Activated CD8-positive, alpha-beta T cell treated with anti-CD3 and anti-CD28 coated beads, Interleukin-2, amount 10 ng/mL, durations not matched to agents 7 days and 5 days (primary cell): Measurements from ENCODE around the gene SGSH. TPM values are rescaled to one million over a fixed set of nuclear protein-coding genes. Genes with fewer than 3 reads are reported as not detected.

Experiments
- ATAC-seq: fragments of 150-1000 bp; cut with Tn5 transposase; one replicate; pipeline ENCODE4 v1.10.0; 2021; ENCODE audit warnings: moderate library complexity
- CTCF ChIA-PET: fragments of 350-600 bp; sonication (Branson Sonifier 250); formaldehyde crosslinking; loops from one replicate; lab custom pipeline; 2021; ENCODE audit warnings: antibody characterized with exemption; lab: Charles Lee
- POLR2A ChIA-PET: fragments of 350-600 bp; sonication (Branson Sonifier 250); formaldehyde crosslinking; loops from one replicate; lab custom pipeline; 2021; ENCODE audit warnings: antibody characterized with exemption; lab: Charles Lee
- DNase-seq: peaks from one replicate; pipeline ENCODE4 v3.0.0-alpha.2; 2020
- H3K27ac Mint-ChIP-seq: one replicate; pipeline ENCODE4 v1.8.0; 2021; ENCODE audit warnings: mild to moderate bottlenecking, mixed read lengths
- H3K27me3 Mint-ChIP-seq: one replicate; pipeline ENCODE4 v1.8.0; 2021; ENCODE audit warnings: low read depth, mixed read lengths
- H3K36me3 Mint-ChIP-seq: one replicate; pipeline ENCODE4 v1.8.0; 2021; ENCODE audit warnings: low read depth, mixed read lengths
- H3K4me1 Mint-ChIP-seq: one replicate; pipeline ENCODE4 v1.8.0; 2021; ENCODE audit warnings: low read depth, mixed read lengths
- H3K4me3 Mint-ChIP-seq: one replicate; pipeline ENCODE4 v1.8.0; 2021; ENCODE audit warnings: mild to moderate bottlenecking, mixed read lengths
- H3K9me3 Mint-ChIP-seq: one replicate; pipeline ENCODE4 v1.8.0; 2022; ENCODE audit warnings: mixed read lengths; ENCODE audit not compliant: insufficient read depth
- total RNA-seq, 2 experiments: library from RNA; stranded (reverse); gene quantifications; one replicate each; pipeline ENCODE4 v1.2.3, GENCODE V29; 2021

The SGSH gene
- total RNA-seq, 2 experiments from 2014 or later = 6.9 to 8.2 TPM

- ATAC-seq = no peak
- H3K36me3 Mint-ChIP-seq = no peaks in the 10 kb centered on the region
- CTCF ChIA-PET = no interaction called here
- no peaks in the 10 kb centered on the region for H3K9me3 Mint-ChIP-seq
- no peak for DNase-seq
- no peak overlapping the region for H3K4me3 Mint-ChIP-seq
- POLR2A ChIA-PET = no interaction called here
- no peaks in the 10 kb centered on the region for H3K4me1 Mint-ChIP-seq
- no peaks in the 10 kb centered on the region for H3K27me3 Mint-ChIP-seq
- no peak overlapping the region for H3K27ac Mint-ChIP-seq
Measured at GRCh38 chr17:80243526-80244433, 23.6 kb upstream of the SGSH start.

GRCh38 chr17:80242505-80242904 lies 22.4 kb upstream of the SGSH start:
- POLR2A ChIA-PET = no interaction called here
- ATAC-seq = no peak

GRCh38 chr17:80237386-80237785 lies 17.3 kb upstream of the SGSH start:
- H3K4me3 Mint-ChIP-seq = no peak overlapping the region
- CTCF ChIA-PET = interaction anchor here (1.8 kb wide), 1 partner anchor 136 kb away, joined by 7 read pairs; the partner anchor contains the start of gene GAA
- peaks cover 9% of the 10 kb centered on the region for H3K9me3 Mint-ChIP-seq
- no peaks in the 10 kb centered on the region for H3K4me1 Mint-ChIP-seq
- H3K27me3 Mint-ChIP-seq = no peaks in the 10 kb centered on the region
- ATAC-seq (no peak), DNase-seq (no peak)
- H3K27ac Mint-ChIP-seq = no peak overlapping the region
- H3K36me3 Mint-ChIP-seq = peaks cover 11% of the 10 kb centered on the region
- POLR2A ChIA-PET = no interaction called here

More at GRCh38 chr17:80242505-80242904, 22.4 kb upstream of the SGSH start:
- no peak for DNase-seq
- Mint-ChIP-seq H3K9me3 (no peaks in the 10 kb centered on the region), H3K4me3 (no peak overlapping the region), H3K27me3 (no peaks in the 10 kb centered on the region), H3K27ac (no peak overlapping the region), H3K36me3 (no peaks in the 10 kb centered on the region), H3K4me1 (no peaks in the 10 kb centered on the region)
- CTCF ChIA-PET = no interaction called here

- H3K27ac Mint-ChIP-seq = no peak overlapping the region
- H3K36me3 Mint-ChIP-seq = peaks cover 11% of the 10 kb centered on the region
- H3K9me3 Mint-ChIP-seq = peaks cover 11% of the 10 kb centered on the region
- no peaks in the 10 kb centered on the region for H3K27me3 Mint-ChIP-seq
- ChIA-PET CTCF (interaction anchor here (1.8 kb wide), 1 partner anchor 135 kb away, joined by 7 read pairs; the partner anchor contains the start of gene GAA), POLR2A (no interaction called here)
- DNase-seq (no peak), ATAC-seq (no peak)
- H3K4me3 Mint-ChIP-seq = no peak overlapping the region
- H3K4me1 Mint-ChIP-seq = no peaks in the 10 kb centered on the region
Measured at GRCh38 chr17:80236911-80237310, 16.8 kb upstream of the SGSH start.

- H3K4me1 Mint-ChIP-seq = no peaks in the 10 kb centered on the region
- H3K27ac Mint-ChIP-seq = no peak overlapping the region
- peaks cover 15% of the 10 kb centered on the region for H3K36me3 Mint-ChIP-seq
- H3K27me3 Mint-ChIP-seq = no peaks in the 10 kb centered on the region
- CTCF ChIA-PET = interaction anchor here (1.0 kb wide), 2 partner anchors 132 to 225 kb away, joined by 3 read pairs; partner anchors contain the start of gene GAA
- POLR2A ChIA-PET = no interaction called here
- H3K9me3 Mint-ChIP-seq = peaks cover 16% of the 10 kb centered on the region
- H3K4me3 Mint-ChIP-seq = no peak overlapping the region
- no peak for ATAC-seq
- DNase-seq = no peak
Measured at GRCh38 chr17:80233202-80233601, 13.1 kb upstream of the SGSH start.

GRCh38 chr17:80232438-80232837 lies 12.3 kb upstream of the SGSH start:
- ChIA-PET POLR2A (no interaction called here), CTCF (interaction anchor here (1.0 kb wide), 2 partner anchors 131 to 224 kb away, joined by 3 read pairs; partner anchors contain the start of gene GAA)
- H3K27ac Mint-ChIP-seq = no peak overlapping the region
- H3K4me3 Mint-ChIP-seq = no peak overlapping the region
- ATAC-seq = no peak
- H3K36me3 Mint-ChIP-seq = peaks cover 15% of the 10 kb centered on the region
- no peaks in the 10 kb centered on the region for H3K27me3 Mint-ChIP-seq
- no peaks in the 10 kb centered on the region for H3K4me1 Mint-ChIP-seq
- DNase-seq = no peak
- H3K9me3 Mint-ChIP-seq = peaks cover 16% of the 10 kb centered on the region

- no peaks in the 10 kb centered on the region for H3K27me3 Mint-ChIP-seq
- DNase-seq (no peak), ATAC-seq (no peak)
- H3K36me3 Mint-ChIP-seq = peaks cover 11% of the 10 kb centered on the region
- CTCF ChIA-PET = no interaction called here
- POLR2A ChIA-PET = interaction anchor here (1.2 kb wide), 1 partner anchor 9 kb away, joined by 4 read pairs; the partner anchor contains the start of genes SGSH and SLC26A11
- H3K4me1 Mint-ChIP-seq = no peaks in the 10 kb centered on the region
- no peak overlapping the region for H3K27ac Mint-ChIP-seq
- peaks cover 9% of the 10 kb centered on the region for H3K9me3 Mint-ChIP-seq
- H3K4me3 Mint-ChIP-seq = no peak overlapping the region
Measured at GRCh38 chr17:80229011-80229410, 8.9 kb upstream of the SGSH start.

- Mint-ChIP-seq H3K4me1 (no peaks in the 10 kb centered on the region), H3K36me3 (peaks cover 10% of the 10 kb centered on the region), H3K4me3 (no peak overlapping the region), H3K27me3 (no peaks in the 10 kb centered on the region), H3K9me3 (peaks cover 7% of the 10 kb centered on the region), H3K27ac (no peak overlapping the region)
- ATAC-seq (no peak), DNase-seq (no peak)
- CTCF ChIA-PET = interaction anchor here (0.6 kb wide), 1 partner anchor 127 kb away, joined by 3 read pairs; the partner anchor contains the start of gene GAA
- POLR2A ChIA-PET = no interaction called here
Measured at GRCh38 chr17:80228477-80228876, 8.3 kb upstream of the SGSH start.

- ChIA-PET CTCF (interaction anchor here (1.2 kb wide), 1 partner anchor 25 kb away, joined by 4 read pairs; no protein-coding TSS in a partner anchor), POLR2A (no interaction called here)
- H3K27ac Mint-ChIP-seq = no peak overlapping the region
- H3K4me1 Mint-ChIP-seq = no peaks in the 10 kb centered on the region
- no peak for ATAC-seq
- H3K4me3 Mint-ChIP-seq = no peak overlapping the region
- DNase-seq = no peak
- H3K36me3 Mint-ChIP-seq = peaks cover 6% of the 10 kb centered on the region
- H3K9me3 Mint-ChIP-seq = peaks cover 7% of the 10 kb centered on the region
- no peaks in the 10 kb centered on the region for H3K27me3 Mint-ChIP-seq
Measured at GRCh38 chr17:80227666-80228065, 7.5 kb upstream of the SGSH start.

GRCh38 chr17:80227156-80227555 lies 7.0 kb upstream of the SGSH start:
- H3K4me1 Mint-ChIP-seq = no peaks in the 10 kb centered on the region
- peaks cover 7% of the 10 kb centered on the region for H3K9me3 Mint-ChIP-seq
- DNase-seq (no peak), ATAC-seq (no peak)
- ChIA-PET POLR2A (no interaction called here), CTCF (interaction anchor here (1.0 to 1.2 kb wide), 2 partner anchors 26 to 142 kb away, joined by 3 to 4 read pairs; no protein-coding TSS in a partner anchor)
- H3K27me3 Mint-ChIP-seq = no peaks in the 10 kb centered on the region
- peaks cover 3% of the 10 kb centered on the region for H3K36me3 Mint-ChIP-seq
- no peak overlapping the region for H3K27ac Mint-ChIP-seq
- H3K4me3 Mint-ChIP-seq = no peak overlapping the region

GRCh38 chr17:80225230-80225629 lies 5.1 kb upstream of the SGSH start:
- peaks cover 3% of the 10 kb centered on the region for H3K27me3 Mint-ChIP-seq
- H3K4me3 Mint-ChIP-seq = no peak overlapping the region
- no peaks in the 10 kb centered on the region for H3K36me3 Mint-ChIP-seq
- no peak overlapping the region for H3K27ac Mint-ChIP-seq
- ATAC-seq (no peak), DNase-seq (no peak)
- ChIA-PET POLR2A (interaction anchor here (0.7 kb wide), 1 partner anchor 30 kb away, joined by 4 read pairs; no protein-coding TSS in a partner anchor), CTCF (no interaction called here)
- H3K4me1 Mint-ChIP-seq = peaks cover 1% of the 10 kb centered on the region
- H3K9me3 Mint-ChIP-seq = no peaks in the 10 kb centered on the region

GRCh38 chr17:80224683-80225082 lies 4.5 kb upstream of the SGSH start:
- no peak for ATAC-seq
- H3K4me1 Mint-ChIP-seq = peaks cover 4% of the 10 kb centered on the region
- no peaks in the 10 kb centered on the region for H3K36me3 Mint-ChIP-seq
- no peak for DNase-seq
- ChIA-PET POLR2A (interaction anchor here (0.7 kb wide), 1 partner anchor 31 kb away, joined by 4 read pairs; no protein-coding TSS in a partner anchor), CTCF (no interaction called here)
- no peak overlapping the region for H3K27ac Mint-ChIP-seq
- no peaks in the 10 kb centered on the region for H3K9me3 Mint-ChIP-seq
- no peak overlapping the region for H3K4me3 Mint-ChIP-seq
- peaks cover 3% of the 10 kb centered on the region for H3K27me3 Mint-ChIP-seq
